Measurements from ENCODE around the gene IFRD1. TPM values are rescaled to one million over a fixed set of nuclear protein-coding genes. Genes with fewer than 3 reads are reported as not detected.

IFRD1 gene
- total RNA-seq, 2 donors from 2014 or later, result 58.3 to 127 TPM

DNA sequence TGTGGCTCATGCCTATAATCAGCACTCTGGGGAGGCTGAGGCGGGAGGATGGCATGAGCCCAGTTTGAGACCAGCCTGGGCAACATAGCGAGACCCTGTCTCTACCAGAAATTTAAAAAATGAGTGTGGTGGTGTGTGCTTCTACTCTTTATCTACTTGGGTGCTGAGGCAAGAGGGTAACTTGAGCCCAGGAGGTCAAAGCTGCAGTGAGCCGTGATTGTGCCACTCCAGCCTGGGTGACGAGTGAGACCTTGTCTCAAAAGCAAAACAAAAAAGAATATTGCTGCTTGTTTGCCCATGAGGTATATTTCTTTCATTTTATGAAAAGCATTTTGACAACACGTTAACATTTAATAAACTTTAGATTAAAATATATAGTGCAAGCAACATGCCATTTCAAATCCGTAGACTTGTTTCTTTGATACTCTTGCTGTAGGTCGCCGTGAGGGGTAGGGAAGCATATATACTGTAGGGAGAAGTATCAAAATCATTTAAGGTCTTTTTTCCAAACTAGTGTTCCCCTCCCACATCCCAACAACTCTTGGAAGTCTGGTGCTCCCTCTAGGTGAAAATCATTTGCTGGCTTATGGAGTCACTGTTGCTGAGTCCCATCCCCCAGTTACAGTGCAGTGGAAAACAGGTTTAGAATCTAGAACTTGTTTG is 26.3 kb downstream of the IFRD1 start:
- no peak for DNase-seq (ENCODE audit: low spot score)

GRCh38 chr7:112481121-112481736 is 31.0 kb downstream of the IFRD1 start:
- intact Hi-C loops (cut with DNase I), result no loop called here

More for the DNA sequence above, 26.3 kb downstream of the IFRD1 start:
- intact Hi-C loops (cut with DNase I), result no loop called here

GRCh38 chr7:112481833-112482670 is 31.8 kb downstream of the IFRD1 start:
- DNase-seq (ENCODE audit: low spot score), result peak; percentile 87
- intact Hi-C loops (cut with DNase I), result no loop called here

More at GRCh38 chr7:112481121-112481736, 31.0 kb downstream of the IFRD1 start:
- no peak for DNase-seq (ENCODE audit: low spot score)

- no peak for DNase-seq (ENCODE audit: low spot score)
- intact Hi-C loops (cut with DNase I), result no loop called here
Measured at GRCh38 chr7:112484671-112485167, 34.5 kb downstream of the IFRD1 start.

GRCh38 chr7:112485766-112486165 is 35.5 kb downstream of the IFRD1 start:
- no peak for DNase-seq (ENCODE audit: low spot score)
- intact Hi-C loops (cut with DNase I), result no loop called here

DNA sequence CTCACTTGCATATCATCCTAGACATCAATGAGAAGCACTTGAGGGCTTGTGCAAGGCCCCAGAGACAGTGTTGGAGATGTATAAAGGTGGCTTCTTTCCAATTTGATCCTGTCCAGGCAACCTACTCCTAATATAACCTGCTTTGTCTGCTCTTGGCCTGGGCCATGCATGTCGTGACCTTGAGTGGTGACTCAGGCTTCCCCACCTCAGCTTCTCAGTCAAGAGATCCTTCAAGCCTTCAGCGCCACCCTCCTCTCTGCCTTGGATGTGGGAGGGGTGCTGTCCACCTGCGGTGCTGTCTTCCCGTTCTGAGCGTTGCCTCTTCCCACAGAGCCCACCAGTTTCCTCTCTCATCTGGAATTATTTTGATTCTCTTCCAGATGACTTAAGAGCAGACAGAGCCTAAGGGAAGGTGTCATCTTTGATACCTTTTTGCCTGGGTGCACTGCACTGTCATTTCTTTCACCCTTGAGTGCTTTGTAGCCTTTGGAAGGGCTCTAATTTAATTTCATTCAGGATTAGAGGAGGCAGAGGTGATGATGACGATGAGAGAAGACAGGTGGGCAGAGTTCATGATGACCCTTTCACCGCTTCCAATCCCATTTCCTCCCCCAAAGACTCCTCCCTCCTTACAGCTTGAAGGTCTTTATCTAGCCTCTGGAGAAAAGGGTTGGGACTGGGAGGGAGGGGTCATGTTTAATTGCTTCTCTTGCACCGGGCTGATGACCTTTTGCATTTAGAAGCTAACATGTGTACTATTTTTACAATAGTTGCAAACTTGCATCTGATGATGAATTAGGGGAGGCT is 37.4 kb downstream of the IFRD1 start:
- intact Hi-C loops (cut with DNase I), result no loop called here
- no peak for DNase-seq (ENCODE audit: low spot score)

GRCh38 chr7:112488264-112488552 is 37.9 kb downstream of the IFRD1 start:
- intact Hi-C loops (cut with DNase I), result no loop called here
- DNase-seq (ENCODE audit: low spot score), result no peak

GRCh38 chr7:112492186-112492585 is 41.9 kb downstream of the IFRD1 start:
- intact Hi-C loops (cut with DNase I), result loop anchor here (10.0 kb wide), 2 partner anchors 87 to 737 kb away; no protein-coding TSS in a partner anchor
- no peak for DNase-seq (ENCODE audit: low spot score)

DNA sequence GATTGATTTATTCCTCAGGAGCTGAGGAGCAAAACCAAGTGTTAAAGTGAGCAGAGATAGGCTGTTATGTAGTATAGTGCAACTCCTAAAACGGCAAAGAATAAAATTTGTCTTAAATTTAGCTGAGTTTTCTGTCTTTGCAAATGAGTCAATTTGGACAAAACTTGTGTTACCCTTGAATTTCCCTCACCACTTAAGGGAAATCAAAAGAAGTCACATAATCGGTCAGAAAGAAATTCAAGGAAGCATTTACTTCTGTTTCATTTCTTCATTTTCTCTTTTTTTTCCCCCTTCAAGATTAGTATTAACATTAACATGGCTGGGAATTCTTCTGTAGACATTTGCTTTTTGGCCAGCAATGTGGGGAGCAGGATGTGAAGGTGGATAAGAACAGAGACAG is 44.4 kb downstream of the IFRD1 start:
- no peak for DNase-seq (ENCODE audit: low spot score)
- intact Hi-C loops (cut with DNase I), result loop anchor here (10.0 kb wide), 2 partner anchors 90 to 740 kb away; no protein-coding TSS in a partner anchor

GRCh38 chr7:112495156-112495788 is 45.0 kb downstream of the IFRD1 start:
- no peak for DNase-seq (ENCODE audit: low spot score)
- intact Hi-C loops (cut with DNase I), result loop anchor here (10.0 kb wide), 2 partner anchors 90 to 740 kb away; no protein-coding TSS in a partner anchor

GRCh38 chr7:112495810-112496462 is 45.7 kb downstream of the IFRD1 start:
- no peak for DNase-seq (ENCODE audit: low spot score)
- intact Hi-C loops (cut with DNase I), result loop anchor here (10.0 kb wide), 2 partner anchors 91 to 741 kb away; no protein-coding TSS in a partner anchor

DNA sequence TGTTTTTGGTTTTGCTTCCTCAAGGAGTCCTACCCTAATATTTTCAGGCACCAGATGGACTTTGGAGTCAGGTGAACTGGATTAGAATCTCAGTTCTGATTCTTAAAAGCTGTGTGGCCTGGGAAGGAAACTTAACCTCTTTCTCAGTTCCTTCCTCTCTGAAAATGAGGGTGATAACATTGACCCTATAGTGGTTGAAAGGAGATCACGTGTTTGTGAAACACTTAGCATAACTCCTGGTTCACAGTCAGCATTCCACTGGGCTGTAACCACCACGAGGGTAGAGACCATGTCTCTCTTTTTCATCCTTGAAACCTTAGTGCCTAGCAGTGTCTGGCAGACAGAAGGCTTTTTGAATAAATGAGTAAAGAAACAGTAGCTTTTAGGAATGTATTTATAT is 47.2 kb downstream of the IFRD1 start:
- DNase-seq (ENCODE audit: low spot score), result no peak
- intact Hi-C loops (cut with DNase I), result loop anchor here (10.0 kb wide), 2 partner anchors 93 to 743 kb away; no protein-coding TSS in a partner anchor

DNA sequence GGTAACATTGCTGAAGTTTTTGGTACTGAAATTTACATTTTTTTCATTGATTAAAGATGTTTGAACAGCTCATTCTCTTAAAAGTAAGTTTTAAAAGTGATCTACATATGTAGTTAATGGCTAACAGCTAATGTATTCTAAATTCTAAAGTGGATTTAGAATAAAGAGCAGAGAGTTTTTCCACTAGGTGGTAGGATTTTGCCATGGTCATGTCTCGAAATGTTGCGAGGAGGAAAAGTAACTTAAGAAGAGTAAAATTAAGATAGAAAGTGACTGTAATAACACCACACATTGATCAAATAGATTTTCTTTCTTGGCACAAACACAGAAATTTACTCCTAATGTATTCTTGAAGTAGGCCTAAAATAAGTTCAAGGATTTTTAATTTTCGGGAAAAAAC is 50.4 kb downstream of the IFRD1 start:
- no peak for DNase-seq (ENCODE audit: low spot score)
- intact Hi-C loops (cut with DNase I), result no loop called here

- intact Hi-C loops (cut with DNase I), result no loop called here
- DNase-seq (ENCODE audit: low spot score), result no peak
Measured at GRCh38 chr7:112501801-112502503, 51.7 kb downstream of the IFRD1 start.

- no peak for DNase-seq (ENCODE audit: low spot score)
- intact Hi-C loops (cut with DNase I), result no loop called here
Measured at GRCh38 chr7:112502700-112503099, 52.4 kb downstream of the IFRD1 start.

DNA sequence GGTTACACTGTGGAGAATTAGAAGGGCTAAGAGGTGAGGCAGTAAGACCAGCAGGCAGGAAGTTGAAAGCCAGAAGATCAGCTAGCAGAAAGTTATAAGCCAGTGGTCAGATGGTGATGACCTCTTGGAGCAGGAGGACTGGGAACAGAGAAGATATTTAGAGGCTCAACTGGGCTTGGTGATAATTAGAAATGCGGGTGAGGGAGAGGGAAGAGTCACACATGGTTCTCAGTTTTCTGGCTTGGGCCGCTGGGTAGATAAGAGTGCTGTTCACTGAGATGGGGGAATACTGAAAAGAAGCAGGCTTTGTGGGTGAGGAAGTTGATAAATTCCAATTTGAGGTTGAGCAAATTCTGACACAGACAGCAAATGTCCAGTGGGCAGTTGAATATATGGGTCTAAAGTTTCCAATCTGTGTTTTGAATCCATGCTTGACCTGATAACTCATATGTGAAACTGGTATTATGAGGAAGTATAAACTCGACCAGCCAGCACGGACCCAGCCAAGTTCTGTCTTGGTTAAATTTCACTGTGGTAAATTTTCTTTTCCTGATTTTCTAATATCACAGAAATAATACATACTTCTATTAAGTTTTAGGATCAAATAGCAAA is 53.2 kb downstream of the IFRD1 start:
- intact Hi-C loops (cut with DNase I), result no loop called here
- DNase-seq (ENCODE audit: low spot score), result no peak

DNA sequence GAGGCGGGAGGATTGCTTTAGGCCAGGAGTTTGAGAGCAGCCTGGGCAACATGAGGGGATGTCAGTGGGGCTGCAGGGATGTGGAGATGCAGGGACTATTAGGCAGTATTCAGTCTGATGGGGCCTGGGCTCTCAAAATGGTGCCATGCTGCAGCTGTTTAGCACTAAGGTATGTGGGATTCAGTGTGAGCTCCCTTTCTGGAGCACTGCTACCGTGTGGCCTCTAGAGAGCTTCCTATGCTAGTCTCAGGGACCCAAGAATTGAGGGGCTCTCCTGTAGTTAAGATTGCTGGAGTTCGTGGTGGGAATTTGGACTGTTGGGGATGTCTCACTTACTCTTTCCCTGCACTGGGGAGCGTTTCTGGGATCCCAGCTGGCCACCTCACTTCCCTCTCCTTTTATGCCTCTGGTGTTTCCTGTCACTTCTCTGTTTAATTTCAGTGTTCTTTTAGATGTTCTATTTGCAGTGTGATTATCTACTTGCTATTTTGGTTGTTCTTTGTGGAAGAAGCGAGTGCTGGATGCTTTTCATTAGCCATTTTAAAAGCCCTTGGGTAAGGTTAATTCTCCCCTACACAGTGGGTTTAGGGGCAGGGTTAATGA is 53.9 kb downstream of the IFRD1 start:
- DNase-seq (ENCODE audit: low spot score), result no peak
- intact Hi-C loops (cut with DNase I), result no loop called here

Measured in posterior vena cava (tissue), 2 donors.